GM12865 (cell line): ENCODE data around the gene PPP2R5C.

ENCODE experiments used
- DNase-seq: peaks from one replicate; pipeline ENCODE4 v3.0.0; 2010; ENCODE audit warnings: low read depth
- H3K4me3 ChIP-seq: 2 replicates; pipeline ENCODE4 v1.5.1; 2011; ENCODE audit warnings: mild to moderate bottlenecking, low read depth, low read length, control low read depth
- CTCF ChIP-seq: IDR thresholded peaks from 2 replicates; pipeline ENCODE4 v1.5.1; 2011; ENCODE audit warnings: low read length, control low read depth, low read depth, inconsistent platforms; ENCODE audit not compliant: insufficient read depth; ENCODE audit errors: missing control alignments

Gene PPP2R5C

GRCh38 chr14:101932673-101933072 is 171.2 kb downstream of the PPP2R5C start:
- no peak for DNase-seq

GRCh38 chr14:101933209-101933608 is 171.7 kb downstream of the PPP2R5C start:
- TF ChIP-seq CTCF = no peak
- no peak for DNase-seq

More at GRCh38 chr14:101932673-101933072, 171.2 kb downstream of the PPP2R5C start:
- no peak for TF ChIP-seq CTCF
- no peak overlapping the region for H3K4me3 ChIP-seq

DNA sequence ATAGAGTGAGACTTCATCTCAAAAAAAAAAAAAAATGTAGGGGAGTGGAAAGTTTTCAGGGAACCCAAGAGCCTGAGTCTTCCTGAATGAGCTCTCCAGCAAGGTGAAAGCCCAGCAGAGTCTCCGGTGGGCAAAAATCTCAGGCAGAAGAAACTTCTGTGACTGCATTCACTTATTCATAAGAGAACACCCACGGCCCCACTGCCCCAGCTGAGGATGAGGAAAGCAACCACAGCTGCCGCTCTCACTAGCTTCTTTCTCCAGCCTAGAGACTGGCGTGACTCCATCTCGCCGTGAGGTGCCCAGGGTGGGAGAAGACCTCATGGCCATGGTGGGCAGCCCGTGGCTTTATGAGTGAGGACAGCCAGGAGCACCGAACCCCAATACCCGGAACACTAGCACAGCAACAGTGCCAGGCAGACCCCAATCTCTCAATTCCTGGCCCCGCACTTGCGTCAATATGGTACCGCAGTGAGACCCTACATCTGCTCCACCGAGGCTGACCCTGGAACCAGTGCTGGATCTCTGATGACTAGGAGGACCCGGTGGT is 173.2 kb downstream of the PPP2R5C start:
- no peak for DNase-seq
- TF ChIP-seq CTCF = no peak
- no peak overlapping the region for H3K4me3 ChIP-seq

More at GRCh38 chr14:101933209-101933608, 171.7 kb downstream of the PPP2R5C start:
- no peak overlapping the region for H3K4me3 ChIP-seq

GRCh38 chr14:101937926-101938767 is 176.6 kb downstream of the PPP2R5C start:
- H3K4me3 ChIP-seq = no peak overlapping the region
- no peak for DNase-seq
- TF ChIP-seq CTCF = no peak

- DNase-seq = no peak
- no peak for TF ChIP-seq CTCF
Measured at GRCh38 chr14:101939646-101940170, 178.2 kb downstream of the PPP2R5C start.

DNA sequence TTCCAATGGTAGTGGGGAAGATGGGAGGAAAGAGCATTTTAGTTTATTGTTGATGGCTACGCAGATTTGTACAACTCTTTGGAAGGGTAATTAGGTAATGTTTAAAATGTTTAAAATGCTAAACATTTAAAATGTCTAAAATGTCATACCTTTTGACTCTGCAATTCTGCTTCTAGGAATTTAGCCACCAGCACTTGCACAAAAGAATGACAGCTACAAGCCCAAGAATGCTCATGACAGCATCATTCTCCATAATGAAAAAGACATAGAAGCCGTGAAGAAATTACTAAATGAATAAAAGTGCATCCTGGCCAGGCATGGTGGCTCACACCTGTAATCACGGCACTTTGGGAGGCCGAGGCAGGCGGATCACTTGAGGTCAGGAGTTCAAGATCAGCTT is 182.9 kb downstream of the PPP2R5C start:
- no peak for TF ChIP-seq CTCF

More at GRCh38 chr14:101939646-101940170, 178.2 kb downstream of the PPP2R5C start:
- no peak overlapping the region for H3K4me3 ChIP-seq

More for the DNA sequence above, 182.9 kb downstream of the PPP2R5C start:
- H3K4me3 ChIP-seq = no peak overlapping the region
- DNase-seq = no peak
